Occipital lobe (tissue), 2 donors: ENCODE measurements around the gene TLE4. TPM values are rescaled to one million over a fixed set of nuclear protein-coding genes. Genes with fewer than 3 reads are reported as not detected.
"Not testable (repeated sequence)": the region's sequence is repeated elsewhere in the genome, so short reads cannot be mapped to it uniquely, and the experiment has no call there.

Experiments
- DNase-seq: peaks from one replicate; lab custom pipeline; 2025; lab: John Stamatoyannopoulos, UW
- total RNA-seq: library from RNA; depleted of rRNA; stranded (reverse); fragments of >200 nt; gene quantifications from one replicate; pipeline ENCODE4 v1.2.3, GENCODE V29; 2014

TLE4 gene
- total RNA-seq, 1 donor from 2014 or later, result 70.5 TPM

DNA sequence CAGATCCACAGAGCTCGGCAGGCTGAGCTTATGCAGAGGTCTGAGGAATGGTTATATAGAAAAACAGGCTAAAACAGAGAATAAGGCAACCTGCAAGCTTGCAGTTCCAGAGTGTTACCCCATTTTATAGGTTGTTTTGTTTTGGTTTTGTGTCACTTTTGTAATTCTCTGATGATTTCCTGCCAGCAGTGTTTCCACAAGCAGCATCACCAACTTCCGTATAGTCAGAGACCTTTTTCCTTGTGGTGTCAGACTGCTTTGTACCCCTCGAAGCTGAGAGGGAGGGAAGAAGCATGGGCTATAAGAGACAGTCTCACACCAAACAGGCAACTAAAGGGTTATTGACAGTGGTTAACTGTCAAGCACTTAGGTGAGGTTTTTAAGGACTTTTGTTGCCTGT is 61.8 kb downstream of the TLE4 start:
- DNase-seq, result no peak

DNA sequence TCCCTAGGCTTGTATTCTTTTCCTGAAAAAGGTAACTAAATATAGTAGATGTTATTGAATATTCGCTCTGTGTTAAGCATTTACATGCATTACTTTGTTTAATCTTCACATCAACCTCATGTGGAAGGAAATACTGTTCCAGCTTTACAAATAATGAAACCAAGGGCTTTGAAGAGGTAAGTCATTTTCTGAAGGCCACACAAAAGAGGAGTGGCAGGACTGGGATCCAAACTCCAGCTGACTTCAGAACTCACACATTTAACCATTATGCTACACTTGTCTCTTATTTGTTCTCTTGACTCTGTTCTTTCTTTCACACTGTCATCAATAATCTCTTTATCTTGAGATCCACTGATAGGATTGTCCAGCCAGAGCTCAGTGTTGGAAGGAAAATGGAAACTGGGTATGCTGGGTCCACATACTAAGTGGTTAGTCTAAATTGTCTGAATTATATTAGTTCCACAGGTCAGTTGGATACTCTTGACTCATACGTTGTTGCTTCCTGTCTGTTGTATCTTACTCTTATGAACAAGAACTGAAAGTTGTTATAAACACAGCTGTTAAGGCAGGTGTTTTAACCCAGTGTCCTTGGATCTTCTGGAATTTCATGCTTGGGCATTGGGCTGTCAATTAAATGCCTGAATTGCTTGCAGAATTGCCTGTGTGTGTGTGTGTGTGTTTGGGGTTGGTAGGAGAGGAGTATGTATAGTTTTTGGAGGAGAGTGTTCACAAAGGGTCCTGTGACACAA is 65.6 kb downstream of the TLE4 start:
- DNase-seq, result no peak

DNA sequence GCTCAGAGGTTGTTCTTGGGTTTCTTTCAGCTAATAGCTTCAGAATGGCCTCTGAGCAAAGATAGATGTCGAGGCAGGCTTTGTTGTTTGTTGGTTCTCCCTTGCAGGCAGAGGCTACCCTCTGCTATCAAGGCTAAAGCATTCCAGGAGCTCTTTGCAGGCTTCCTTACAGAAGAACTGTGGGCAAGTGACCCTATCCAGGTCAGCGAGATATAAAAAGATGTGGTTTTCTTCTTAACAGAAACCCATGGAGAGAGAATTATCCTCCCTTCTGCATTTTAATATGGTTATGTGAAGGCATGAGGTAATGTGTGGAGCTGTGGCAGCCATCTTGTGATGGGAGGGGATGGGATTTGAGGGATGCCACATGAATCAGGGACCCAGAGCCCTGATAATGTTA is 67.0 kb downstream of the TLE4 start:
- DNase-seq, result no peak

DNA sequence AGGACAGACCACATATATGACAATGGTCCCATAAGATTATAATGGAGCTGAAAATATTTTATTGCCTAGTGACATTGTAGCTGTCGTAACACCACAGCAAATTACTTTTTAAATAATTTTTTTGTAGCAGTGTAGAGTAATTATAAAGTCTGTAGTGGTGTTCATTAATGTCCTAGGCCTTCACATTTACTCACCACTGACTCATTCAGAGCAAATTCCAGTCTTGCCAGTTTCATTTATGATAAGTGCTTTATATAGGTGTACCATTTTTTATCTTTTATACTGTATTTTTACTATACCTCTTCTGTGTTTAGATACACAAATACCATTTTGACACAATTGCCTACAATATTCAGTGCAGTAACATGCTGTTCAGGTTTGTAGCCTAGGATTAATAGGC is 67.6 kb downstream of the TLE4 start:
- no peak for DNase-seq

DNA sequence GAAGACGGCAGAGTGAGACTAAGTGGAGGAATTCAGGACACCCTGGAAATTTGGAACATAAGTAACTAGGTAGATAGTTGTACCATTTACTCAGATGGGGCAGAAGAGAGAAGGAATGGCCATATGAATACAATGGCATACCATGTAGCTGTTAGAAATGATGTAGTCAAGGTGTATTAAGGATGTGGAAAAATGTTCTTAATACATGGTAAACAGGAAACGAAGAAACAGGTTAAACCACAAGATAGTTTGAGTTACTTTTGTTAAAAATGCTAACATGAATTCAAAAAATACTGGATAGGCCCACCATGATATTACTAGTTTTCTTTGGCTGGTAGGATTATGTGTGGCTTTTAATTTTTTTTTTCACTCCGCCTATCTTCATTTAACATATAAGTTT is 68.3 kb downstream of the TLE4 start:
- not testable (repeated sequence) for DNase-seq

DNA sequence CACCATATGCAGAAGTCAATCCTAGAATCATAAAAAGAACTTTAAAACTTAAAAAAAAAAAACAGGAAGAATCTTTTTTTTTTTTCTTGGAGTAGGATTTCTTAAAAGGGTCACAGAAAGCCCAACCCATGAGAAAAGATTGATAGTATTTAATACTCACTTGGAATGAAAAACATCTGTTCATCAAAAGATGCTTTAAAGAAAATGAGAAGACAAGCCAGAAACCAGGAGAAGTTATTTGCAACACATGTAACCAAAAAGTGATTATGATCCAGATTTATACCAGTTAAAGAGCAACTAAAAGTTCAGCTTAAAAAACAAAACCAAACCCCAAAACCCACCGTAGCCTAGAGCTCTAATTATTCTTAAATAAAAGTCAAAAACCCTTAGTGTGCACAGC is 69.3 kb downstream of the TLE4 start:
- DNase-seq, result no peak

DNA sequence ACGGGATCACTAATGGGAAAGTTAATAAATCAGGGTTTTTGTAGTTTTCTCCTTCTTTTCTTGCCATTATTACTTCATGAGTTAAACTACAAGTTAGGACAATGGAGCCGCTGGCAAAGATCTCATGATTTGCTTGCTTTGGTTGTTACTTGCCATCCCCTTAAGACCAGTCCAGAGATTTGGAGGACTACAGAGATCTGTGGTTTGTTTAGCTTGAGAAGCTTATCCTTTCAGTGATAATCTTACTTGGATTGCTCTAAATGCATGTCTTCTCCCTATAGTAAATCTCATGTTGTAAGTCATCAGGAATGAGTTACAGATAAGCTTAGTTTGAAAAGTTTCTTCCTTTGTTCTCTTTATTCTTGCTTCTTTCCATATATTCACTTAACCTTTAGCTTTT is 70.9 kb downstream of the TLE4 start:
- no peak for DNase-seq

DNA sequence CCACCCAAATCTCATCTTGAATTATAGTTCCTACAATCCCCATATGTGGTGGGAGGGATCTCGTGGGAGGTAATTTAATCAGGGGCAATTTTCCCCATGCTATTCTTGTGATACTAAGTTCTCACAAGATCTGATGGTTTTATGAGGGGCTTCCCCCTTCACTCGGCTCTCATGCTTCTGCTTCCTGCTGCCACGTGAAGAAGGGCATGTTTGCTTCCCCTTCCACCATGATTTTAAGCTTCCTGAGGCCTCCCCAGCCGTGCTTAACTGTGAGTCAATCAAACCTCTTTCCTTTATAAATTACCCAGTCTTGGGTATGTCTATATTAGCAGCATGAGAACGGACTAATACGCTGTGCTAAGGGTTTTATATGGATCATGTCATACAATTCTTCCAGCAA is 72.3 kb downstream of the TLE4 start:
- DNase-seq, result no peak

DNA sequence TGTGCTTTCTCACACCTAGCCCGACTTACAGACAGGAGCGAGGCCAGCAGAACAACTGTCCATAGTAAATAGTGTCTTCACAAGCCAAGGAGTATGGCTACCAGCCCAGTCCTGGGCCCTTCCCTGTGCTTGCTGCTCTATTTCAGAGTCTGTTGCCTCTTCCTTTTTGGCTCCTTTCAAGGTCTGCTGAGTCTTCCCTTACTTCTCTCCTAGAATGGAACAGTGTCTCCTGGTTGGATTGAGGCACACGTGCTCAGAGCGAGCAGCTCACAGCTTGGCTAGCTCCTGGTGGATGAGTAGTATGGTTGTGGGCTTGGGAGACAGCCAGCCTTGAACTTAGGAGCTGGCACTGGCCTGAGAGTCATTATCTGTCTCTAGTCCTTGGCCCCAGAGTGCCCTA is 72.8 kb downstream of the TLE4 start:
- no peak for DNase-seq

DNA sequence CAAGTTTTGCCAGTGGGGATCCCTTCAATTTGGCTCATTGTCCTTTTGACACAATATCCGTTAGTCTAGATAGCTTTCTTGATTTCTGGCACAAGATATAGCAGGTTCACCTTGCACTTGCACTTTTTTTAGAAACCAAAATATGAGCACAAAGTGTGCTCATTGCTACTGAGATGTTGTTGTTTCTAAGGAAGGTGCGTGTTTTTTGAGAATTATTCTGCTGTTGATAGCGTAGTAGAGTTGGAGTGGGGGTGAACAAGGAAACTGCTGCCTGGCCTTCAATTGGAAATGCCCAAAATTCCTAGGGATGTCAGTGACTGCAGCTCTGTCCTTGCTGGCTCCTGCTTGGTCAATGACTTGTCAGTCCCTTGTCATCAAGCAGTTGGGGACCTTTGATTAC is 73.3 kb downstream of the TLE4 start:
- no peak for DNase-seq

DNA sequence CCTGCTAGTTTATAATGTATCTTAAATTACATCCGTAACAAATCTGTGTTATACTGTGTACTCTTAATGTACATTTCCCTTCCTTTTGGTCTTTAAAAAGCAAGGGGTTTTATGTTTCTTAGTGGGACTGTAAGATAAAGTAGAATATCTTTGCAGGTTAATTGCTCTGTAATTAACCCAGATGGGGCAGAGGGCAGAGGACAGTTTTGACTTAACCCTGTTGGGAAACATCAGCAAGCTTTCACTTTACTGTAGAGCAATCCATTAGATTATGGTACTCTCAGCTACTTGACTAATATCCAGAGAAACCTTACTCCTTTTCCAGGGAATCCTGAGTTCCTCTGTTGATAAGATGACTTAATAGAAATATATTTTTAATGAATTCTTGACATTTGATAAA is 74.3 kb downstream of the TLE4 start:
- no peak for DNase-seq

DNA sequence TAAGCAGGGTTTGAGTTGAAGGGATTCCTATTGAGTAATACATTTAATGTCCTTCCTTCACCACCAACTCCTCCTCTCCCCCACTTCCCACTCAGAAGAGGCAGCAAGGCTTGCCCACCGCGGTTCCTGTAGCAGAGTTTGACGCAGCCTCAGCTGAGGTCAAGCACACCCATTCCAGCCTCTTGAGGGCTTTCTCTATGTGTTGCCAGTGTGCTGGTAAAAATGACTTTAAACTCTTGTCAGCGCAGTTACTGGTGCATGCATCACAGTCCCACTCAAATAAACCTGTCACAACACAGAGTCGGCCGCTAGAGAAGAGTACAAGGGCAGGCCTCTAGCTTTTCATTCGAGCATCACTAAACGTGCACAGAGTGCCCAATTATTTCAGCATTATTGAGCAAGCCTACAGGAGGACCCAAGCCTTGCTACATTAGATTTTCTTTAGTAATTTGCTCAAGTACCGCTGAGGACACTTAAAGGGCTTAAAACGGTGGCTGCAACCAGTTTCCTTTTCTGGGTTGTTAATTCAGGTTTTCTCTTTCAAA is 79.6 kb downstream of the TLE4 start:
- DNase-seq, result no peak

DNA sequence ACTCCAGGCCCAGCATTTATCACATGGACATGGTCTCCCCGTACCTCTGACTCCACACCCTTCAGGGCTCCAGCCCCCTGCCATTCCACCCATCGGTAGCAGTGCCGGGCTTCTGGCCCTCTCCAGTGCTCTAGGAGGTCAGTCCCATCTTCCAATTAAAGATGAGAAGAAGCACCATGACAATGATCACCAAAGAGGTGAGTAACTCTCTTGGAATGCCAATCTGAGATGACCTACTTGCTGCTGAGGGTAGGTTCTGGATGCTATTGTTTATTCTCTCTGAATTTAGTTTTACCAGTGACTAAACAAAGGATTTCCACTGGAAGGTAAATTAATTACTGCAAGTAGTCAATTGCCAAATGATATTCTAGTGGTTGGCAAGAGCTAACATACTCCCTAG is 80.8 kb downstream of the TLE4 start:
- DNase-seq, result no peak

DNA sequence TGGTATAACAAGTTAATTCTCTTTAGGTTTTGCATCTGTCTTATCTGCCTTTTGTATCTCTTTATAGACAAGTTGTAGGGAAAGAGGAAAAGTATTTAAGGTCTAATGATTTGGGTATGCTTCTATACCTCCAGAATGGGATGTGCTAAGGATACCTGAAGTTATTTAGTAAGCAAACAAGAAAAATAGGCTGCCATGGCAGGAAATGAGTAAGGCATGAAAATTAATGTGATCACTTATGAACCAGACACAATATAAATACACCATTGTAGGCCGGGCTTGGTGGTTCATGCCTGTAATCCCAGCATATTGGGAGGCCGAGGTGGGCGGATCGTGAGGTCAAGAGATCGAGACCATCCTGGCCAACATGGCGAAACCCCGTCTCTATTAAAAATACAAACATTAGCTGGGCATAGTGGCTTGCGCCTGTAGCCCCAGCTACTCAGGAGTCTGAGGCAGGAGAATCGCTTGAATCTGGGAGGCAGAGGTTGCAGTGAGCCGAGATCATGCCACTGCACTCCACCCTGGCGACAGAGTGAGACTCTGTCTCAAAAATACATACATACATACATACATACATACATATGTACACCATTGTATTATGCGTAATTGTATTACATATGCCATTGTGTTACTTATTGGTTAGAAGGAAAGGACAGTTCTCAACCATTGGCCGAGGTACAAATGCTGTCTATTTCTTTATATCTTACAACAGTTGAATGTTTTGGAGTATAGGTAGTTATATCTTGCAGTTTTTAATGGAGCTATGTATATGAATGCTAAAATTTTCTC is 83.0 kb downstream of the TLE4 start:
- not testable (repeated sequence) for DNase-seq

DNA sequence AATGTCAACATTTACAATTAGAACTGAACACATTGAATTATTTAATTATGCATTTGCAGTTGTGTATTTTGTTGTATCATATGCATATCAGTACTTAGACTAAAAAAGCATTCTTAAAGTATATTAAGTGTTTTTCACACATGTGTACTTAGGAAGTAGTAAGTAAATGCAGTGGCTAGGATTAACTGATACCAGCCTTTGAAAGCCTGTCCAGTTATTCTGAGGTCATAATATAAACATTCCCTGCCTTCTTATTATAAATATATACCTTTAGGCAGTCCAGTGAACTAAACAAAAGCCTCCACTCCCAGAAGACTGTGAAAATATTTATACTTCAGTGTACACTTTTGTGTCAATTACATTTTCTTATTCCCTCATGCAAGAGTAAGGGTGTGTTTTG is 83.8 kb downstream of the TLE4 start:
- DNase-seq, result no peak

DNA sequence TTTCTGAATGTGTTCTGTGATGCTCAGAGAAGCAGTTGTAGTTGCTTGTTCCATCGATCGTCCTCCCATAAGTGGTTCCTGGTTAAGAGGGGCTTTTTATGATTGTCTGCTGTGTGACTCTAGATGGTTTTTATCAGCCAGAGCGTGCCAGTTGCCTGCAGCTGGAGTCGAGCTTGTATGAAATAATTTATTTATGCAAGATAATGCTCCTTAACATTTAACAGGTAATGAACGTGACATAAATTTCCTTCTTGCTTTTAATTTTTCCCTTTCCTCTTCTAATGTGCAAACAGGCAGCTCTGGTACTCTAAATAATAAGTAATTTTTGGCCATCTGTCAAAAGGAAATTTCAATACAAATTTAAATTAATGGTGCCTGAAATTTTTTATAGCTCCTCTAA is 84.4 kb downstream of the TLE4 start:
- no peak for DNase-seq

DNA sequence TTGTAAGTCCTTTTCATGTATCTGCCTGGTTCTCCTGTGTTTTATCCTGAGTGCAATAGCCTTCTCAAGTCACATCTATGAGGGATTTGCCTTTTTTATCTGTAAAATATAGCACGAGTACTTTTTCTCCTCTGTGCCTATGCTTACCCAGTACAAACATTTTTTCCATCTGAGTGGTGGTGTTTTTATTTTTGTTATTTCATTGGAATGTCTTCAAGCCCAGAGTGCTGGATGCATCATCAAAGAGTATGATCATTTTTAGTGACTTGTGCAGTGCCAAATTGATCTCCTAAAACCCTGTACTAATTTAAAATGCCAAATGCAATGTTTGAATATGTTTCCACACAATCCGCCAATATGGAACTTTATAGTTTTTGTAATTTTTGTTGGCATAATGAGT is 86.1 kb downstream of the TLE4 start:
- DNase-seq, result no peak

DNA sequence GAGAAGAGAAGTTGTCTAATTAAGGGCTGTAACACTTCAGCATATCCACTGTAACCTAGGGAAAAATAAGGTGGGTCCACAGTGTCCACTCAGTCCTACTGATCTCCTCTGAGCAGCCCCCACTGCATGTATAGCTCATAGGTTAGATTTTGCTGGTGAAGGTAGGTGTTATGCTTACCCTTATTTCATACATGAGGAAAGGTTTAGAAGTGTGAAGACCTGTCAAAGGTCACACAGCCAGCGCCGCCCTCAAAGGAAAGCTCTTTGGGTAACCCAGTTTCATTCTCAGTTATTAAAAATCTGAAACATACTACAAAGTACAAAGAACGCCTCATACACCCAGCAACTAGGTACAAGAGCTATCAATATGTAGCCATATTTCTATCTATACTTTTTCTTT is 87.2 kb downstream of the TLE4 start:
- no peak for DNase-seq

DNA sequence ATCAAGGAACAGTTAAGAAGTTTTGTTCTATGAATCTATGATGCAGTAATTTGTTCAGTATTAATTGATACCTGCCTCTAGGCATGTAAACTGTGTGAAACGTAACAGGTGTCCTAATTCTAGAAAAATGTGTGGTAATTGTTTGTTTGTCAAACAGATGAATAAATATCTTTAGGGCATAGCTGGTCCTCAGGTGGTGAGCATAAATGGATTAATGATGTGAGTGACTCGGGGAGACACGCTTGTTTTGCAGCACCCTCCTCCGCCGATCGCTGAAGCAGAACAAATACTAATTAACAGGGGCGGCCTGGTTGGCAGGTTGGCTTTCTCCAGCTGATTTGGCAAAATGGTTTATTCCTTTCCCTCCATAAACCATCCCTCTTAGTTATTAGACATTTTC is 88.8 kb downstream of the TLE4 start:
- no peak for DNase-seq

DNA sequence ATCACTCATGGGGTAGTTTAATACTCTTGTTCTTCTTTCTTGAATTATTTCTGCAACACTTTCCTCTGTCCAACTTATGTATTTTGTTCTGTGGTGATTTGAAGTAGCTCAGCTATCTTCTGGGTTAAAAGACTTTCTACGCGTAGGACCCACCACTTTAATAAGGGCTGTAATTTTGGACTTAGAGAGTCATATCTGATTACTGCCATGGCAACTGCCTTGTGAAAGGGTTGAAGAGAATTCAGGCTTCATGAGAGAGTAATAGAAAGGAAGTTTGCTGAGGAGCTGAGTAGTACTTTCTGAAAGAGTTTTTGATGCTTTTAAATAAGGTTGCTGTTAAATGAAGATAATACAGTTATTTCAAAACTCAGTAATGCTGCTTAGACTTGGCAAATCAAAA is 89.5 kb downstream of the TLE4 start:
- DNase-seq, result no peak

DNA sequence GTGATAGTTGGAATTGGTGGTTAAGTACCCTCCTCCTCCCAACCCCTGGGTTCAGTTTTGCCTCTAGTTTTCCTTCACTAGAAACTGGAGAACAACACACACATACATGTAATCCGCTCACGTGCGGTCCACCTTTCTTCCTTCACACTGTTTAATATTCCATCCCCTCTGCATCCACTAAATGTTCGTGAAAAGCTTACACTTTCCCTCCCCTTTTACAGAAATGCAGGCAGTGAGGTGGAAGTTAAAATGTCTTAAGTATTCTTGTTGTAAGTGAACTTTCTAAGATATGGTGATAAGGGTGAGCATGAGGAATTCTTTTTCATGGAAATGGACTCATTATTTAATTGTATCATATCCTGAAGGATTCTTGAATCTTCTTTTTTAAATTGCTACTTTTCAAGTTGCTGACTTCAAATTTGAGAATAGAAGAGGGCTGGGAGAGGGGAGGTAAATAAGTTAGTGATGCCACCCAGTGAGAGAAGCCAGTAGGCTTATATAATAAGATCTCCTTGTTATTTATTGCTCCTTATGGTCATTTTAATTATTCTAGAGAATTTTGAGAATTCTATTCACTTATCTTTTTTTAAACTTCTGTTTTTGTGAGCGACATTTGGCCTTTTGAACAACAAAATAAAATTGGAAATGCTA is 90.2 kb downstream of the TLE4 start:
- no peak for DNase-seq

DNA sequence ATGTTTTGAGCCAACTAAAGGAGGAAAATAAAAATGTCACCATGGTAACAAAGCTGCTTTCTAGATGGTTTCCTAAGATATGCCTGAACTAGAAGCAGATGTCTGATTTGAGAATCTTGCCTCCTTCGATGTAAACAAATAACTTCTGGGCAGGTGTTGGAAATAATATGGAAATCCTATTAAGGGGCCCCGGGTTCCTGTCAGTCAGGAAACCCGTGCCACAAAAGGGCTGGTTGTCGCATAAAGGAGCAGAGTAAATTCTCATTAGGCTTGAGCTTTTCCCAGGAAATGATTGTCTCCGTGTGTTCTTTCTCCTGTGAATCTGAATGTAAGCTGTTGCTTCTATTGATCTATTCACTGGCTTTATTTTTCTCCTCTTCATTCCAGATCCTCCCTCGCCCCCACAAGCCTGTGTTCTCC is 90.8 kb downstream of the TLE4 start:
- no peak for DNase-seq
